Epithelial cell of proximal tubule (primary cell): ENCODE results near the gene NID2. TPM values are rescaled to one million over a fixed set of nuclear protein-coding genes. Genes with fewer than 3 reads are reported as not detected.
A peak's percentile ranks its signal among the peaks of the same experiment; 100 is the strongest.

Source experiments
- DNase-seq: peaks from one replicate; pipeline ENCODE4 v3.0.0-alpha.2; 2011; ENCODE audit warnings: low read depth
- H3K4me3 ChIP-seq: 2 replicates; pipeline ENCODE4 v1.5.1; 2011; ENCODE audit warnings: low read depth, mild to moderate bottlenecking, low read length
- CTCF ChIP-seq: conservative IDR thresholded peaks from 2 replicates; pipeline ENCODE4 v1.5.1; 2012; ENCODE audit warnings: low read depth, mild to moderate bottlenecking, low read length
- total RNA-seq: library from RNA; depleted of rRNA; stranded (reverse); fragments of >200 nt; gene quantifications from 2 replicates; pipeline ENCODE4 v1.2.3, GENCODE V29; 2015

The NID2 gene
- total RNA-seq, 1 donor from 2014 or later, result 13.5 TPM

- no peak overlapping the region for H3K4me3 ChIP-seq
- no peak for DNase-seq
- peak; percentile 76 for TF ChIP-seq CTCF
These were observed 25.2 kb downstream of the NID2 start for GRCh38 chr14:52043690-52044089.

GRCh38 chr14:52042371-52043289 lies 26.2 kb downstream of the NID2 start:
- DNase-seq, result no peak
- no peak overlapping the region for H3K4me3 ChIP-seq
- TF ChIP-seq CTCF, result no peak

GRCh38 chr14:52040598-52040997 lies 28.3 kb downstream of the NID2 start:
- DNase-seq, result no peak
- no peak for TF ChIP-seq CTCF
- H3K4me3 ChIP-seq, result no peak overlapping the region

- DNase-seq, result no peak
- H3K4me3 ChIP-seq, result no peak overlapping the region
- no peak for TF ChIP-seq CTCF
These were observed 29.6 kb downstream of the NID2 start for GRCh38 chr14:52039124-52039815.

- H3K4me3 ChIP-seq, result no peak overlapping the region
- TF ChIP-seq CTCF, result no peak
- DNase-seq, result no peak
These were observed 35.7 kb downstream of the NID2 start for GRCh38 chr14:52033101-52033642.

GRCh38 chr14:52032204-52032801 lies 36.6 kb downstream of the NID2 start:
- no peak overlapping the region for H3K4me3 ChIP-seq
- no peak for TF ChIP-seq CTCF
- DNase-seq, result no peak
